ENCODE results near the gene SH3BGRL2.
"Not testable (repeated sequence)": the region's sequence is repeated elsewhere in the genome, so short reads cannot be mapped to it uniquely, and the experiment has no call there.

SH3BGRL2 gene

DNA sequence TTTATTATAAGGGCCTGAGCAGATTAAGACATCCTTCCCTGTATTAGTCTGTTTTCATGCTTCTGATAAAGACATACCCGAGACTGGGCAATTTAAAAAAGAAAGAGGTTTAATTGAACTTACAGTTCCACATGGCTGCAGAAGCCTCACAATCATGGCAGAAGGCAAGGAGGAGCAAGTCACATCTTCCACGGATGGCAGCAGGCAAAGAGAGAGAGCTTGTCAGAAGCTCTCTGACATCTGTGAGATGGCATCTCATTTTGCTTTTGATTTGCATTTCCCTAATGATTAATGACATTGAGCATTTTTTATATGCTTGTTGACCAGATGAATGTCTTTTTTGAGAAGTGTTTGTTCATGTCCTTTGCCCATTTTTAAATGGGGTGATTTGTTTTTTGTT is 114.2 kb downstream of the SH3BGRL2 start:
- not testable (repeated sequence) for DNase-seq (ENCODE audit: low read depth)

DNA sequence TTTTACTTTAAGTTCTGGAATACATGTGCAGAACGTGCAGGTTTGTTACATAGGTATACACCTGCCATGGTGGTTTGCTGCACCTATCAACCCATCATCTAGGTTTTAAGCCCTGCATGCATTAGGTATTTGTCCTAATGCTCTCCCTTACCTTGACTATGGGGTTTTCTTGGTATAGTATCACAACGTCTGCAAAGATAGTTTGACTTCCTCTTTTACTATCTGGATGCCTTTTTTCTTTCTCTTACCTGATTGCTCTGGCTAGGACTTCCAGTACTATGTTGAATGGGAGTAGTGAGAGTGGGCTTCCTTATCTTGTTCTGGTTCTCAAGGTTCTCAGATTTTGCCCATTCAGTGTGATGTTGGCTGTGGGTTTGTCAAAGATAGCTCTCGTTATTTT is 115.2 kb downstream of the SH3BGRL2 start:
- DNase-seq (ENCODE audit: low read depth), result not testable (repeated sequence)

DNA sequence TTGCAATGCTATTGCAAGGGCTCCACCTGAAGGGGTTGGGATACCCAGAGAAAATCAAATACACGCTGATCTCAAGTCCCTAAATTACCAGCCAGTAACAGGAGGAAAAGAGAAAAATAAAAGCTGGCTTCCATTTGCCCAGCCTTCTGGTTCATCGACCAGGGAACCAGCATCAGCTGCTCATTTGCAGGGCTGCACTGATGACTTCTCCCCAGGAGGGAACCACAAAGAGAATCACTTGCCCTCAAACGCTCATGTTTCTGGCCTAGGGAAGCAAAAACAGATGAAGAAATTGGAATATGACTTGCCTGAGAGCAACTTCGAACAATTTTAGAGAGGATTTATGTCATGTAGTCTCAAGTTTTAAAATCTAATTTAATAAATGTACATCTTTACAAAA is 119.7 kb downstream of the SH3BGRL2 start:
- no peak for DNase-seq (ENCODE audit: low read depth)
